Right renal cortex interstitium (tissue), 3 donors: Measurements from ENCODE around the gene NINL. TPM values are rescaled to one million over a fixed set of nuclear protein-coding genes. Genes with fewer than 3 reads are reported as not detected.

Source experiments
- DNase-seq, 3 donors: peaks; one replicate each; pipeline ENCODE4 v3.0.0-alpha.2; 2013; ENCODE audit warnings: low read depth in 3 of 3, low spot score in 2 of 3
- polyA plus RNA-seq, 3 donors: library from polyadenylated mRNA; unstranded; fragments of 120-200 nt; gene quantifications; one replicate each; pipeline ENCODE4 v1.2.1, GENCODE V29; 2013; ENCODE audit not compliant: insufficient read length in 3 of 3

The NINL gene
- polyA plus RNA-seq, 3 donors, result 38.9 to 47.1 (median 42.2) TPM

GRCh38 chr20:25535762-25536161 is 49.6 kb downstream of the NINL start:
- DNase-seq, result no peak

GRCh38 chr20:25534845-25535244 is 50.5 kb downstream of the NINL start:
- DNase-seq, result no peak

- DNase-seq, result no peak
These were observed 51.2 kb downstream of the NINL start for GRCh38 chr20:25533920-25534700.

- DNase-seq, result no peak
These were observed 52.4 kb downstream of the NINL start for GRCh38 chr20:25532971-25533391.

GRCh38 chr20:25532015-25532751 is 53.1 kb downstream of the NINL start:
- DNase-seq, result no peak

GRCh38 chr20:25529295-25529951 is 55.9 kb downstream of the NINL start:
- DNase-seq, result no peak

- DNase-seq, result no peak
These were observed 57.4 kb downstream of the NINL start for GRCh38 chr20:25527949-25528348.

GRCh38 chr20:25526446-25526845 is 58.9 kb downstream of the NINL start:
- no peak for DNase-seq

- no peak for DNase-seq
These were observed 59.5 kb downstream of the NINL start for GRCh38 chr20:25525867-25526266.

- no peak for DNase-seq
These were observed 60.0 kb downstream of the NINL start for GRCh38 chr20:25525295-25525694.

GRCh38 chr20:25521382-25521781 is 63.9 kb downstream of the NINL start:
- DNase-seq, result no peak

- no peak for DNase-seq
These were observed 68.2 kb downstream of the NINL start for GRCh38 chr20:25517124-25517523.

- DNase-seq, result no peak
These were observed 70.5 kb downstream of the NINL start for GRCh38 chr20:25514747-25515340.

- no peak for DNase-seq
These were observed 71.1 kb downstream of the NINL start for GRCh38 chr20:25514195-25514594.

- no peak for DNase-seq
These were observed 72.6 kb downstream of the NINL start for GRCh38 chr20:25512709-25513108.

GRCh38 chr20:25511183-25511582 is 74.1 kb downstream of the NINL start:
- no peak for DNase-seq

- DNase-seq, result no peak
These were observed 74.6 kb downstream of the NINL start for GRCh38 chr20:25510721-25511120.

GRCh38 chr20:25510202-25510601 is 75.1 kb downstream of the NINL start:
- DNase-seq, result no peak

GRCh38 chr20:25509084-25509483 is 76.2 kb downstream of the NINL start:
- DNase-seq, result no peak

GRCh38 chr20:25508083-25508770 is 77.1 kb downstream of the NINL start:
- DNase-seq, result no peak
